ENCODE results near the gene ELK4. TPM values are rescaled to one million over a fixed set of nuclear protein-coding genes. Genes with fewer than 3 reads are reported as not detected.
"Not testable (repeated sequence)": the region's sequence is repeated elsewhere in the genome, so short reads cannot be mapped to it uniquely, and the experiment has no call there.

ELK4 gene
- polyA plus RNA-seq, 1 donor = 18.2 TPM

DNA sequence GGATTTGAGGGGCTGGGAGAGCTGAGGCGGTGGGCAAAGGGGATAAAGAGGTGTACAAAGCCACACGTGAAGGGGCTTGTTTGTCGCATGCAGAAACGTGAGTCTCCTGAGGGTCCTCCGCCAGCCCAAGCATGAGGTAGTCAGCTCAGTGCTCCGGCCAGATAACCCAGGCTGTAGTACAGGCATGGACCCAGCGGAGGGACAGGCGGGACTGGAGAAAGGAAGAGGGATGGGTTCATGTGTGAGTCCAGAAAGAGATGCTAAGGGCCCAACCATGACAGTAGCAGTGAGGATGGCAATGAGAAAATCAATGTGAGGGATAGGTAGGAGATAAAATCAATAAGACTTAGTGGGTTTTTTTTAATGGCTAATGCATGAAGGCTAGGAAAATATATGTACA lies 13.7 kb upstream of the ELK4 start:
- 100% methylated on average over 1 of the region's 8 CpGs for WGBS (ENCODE audit: insufficient coverage, low lambda C conversion rate)
- H3K27ac ChIP-seq (ENCODE audit: low read length) = no peak overlapping the region
- no peaks in the 10 kb centered on the region for H3K36me3 ChIP-seq (ENCODE audit: control insufficient read depth, insufficient read depth, low read length)
- H3K9me3 ChIP-seq (ENCODE audit: control insufficient read depth, low read depth, low read length) = no peaks in the 10 kb centered on the region
- H3K27me3 ChIP-seq (ENCODE audit: control insufficient read depth, insufficient read depth, low read length) = no peaks in the 10 kb centered on the region
- H3K4me3 ChIP-seq (ENCODE audit: low read length) = no peak overlapping the region
- no peaks in the 10 kb centered on the region for H3K4me1 ChIP-seq (ENCODE audit: control insufficient read depth, insufficient read depth, low read length)
- no peak for DNase-seq

DNA sequence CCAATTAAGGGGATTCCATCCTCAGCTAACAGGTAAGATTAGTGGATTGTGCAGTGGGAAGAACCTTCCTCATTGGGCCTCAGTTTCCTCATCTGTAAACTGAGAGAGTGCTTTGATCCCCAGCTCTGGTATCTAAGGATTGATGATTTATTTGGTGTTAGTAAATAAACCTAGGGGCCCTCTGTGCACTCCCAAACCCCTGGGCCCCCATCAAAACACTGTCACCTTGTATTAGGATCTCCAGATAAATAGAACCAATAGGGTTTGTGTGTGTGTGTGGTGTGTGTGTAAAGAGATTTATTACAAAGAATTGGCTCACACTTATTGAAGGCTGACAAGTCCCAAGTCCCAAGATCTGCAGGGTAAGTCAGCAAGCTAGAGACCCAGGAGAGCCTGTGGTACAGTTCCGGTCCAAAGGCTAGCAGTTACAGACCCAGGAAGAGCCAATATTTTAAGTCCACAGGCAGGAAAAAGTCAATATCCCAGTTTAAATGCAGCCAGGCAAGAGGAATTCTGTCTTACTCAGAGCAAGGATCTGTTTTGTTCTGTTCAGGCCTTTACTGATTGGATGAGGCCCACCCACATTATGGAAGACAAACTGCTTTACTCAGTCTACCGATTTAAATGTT lies 11.0 kb upstream of the ELK4 start:
- WGBS (ENCODE audit: insufficient coverage, low lambda C conversion rate) = 100% methylated on average over 1 of the region's 2 CpGs
- H3K27ac ChIP-seq (ENCODE audit: low read length) = no peak overlapping the region
- no peak for DNase-seq

DNA sequence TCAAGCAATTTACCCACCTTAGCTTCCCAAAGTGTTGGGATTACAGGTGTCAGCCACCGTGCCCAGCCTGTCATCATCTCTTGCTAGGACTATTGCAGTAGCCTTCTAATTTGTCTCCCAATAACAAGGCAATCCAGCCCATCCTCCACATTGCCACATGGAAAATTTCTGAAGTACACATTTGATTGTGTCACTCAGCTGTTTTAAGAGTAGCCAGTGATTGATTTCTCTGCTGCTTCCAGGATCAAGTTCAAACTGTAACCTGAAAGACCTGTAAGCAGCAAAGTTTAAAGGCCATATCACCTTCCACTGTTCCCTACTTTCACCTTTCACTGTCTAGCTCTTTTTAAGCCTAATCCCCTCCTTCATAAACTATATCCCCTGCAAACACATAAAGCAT lies 7.8 kb upstream of the ELK4 start:
- Histone ChIP-seq H3K4me3 (ENCODE audit: low read length) (no peak overlapping the region), H3K27me3 (ENCODE audit: control insufficient read depth, insufficient read depth, low read length) (no peaks in the 10 kb centered on the region), H3K36me3 (ENCODE audit: control insufficient read depth, insufficient read depth, low read length) (no peaks in the 10 kb centered on the region), H3K9me3 (ENCODE audit: control insufficient read depth, low read depth, low read length) (no peaks in the 10 kb centered on the region), H3K27ac (ENCODE audit: low read length) (no peak overlapping the region), H3K4me1 (ENCODE audit: control insufficient read depth, insufficient read depth, low read length) (no peaks in the 10 kb centered on the region)
- no peak for DNase-seq
- no CpG with 5 or more reads among the region's 1 CpG for WGBS (ENCODE audit: insufficient coverage, low lambda C conversion rate)

More for the DNA sequence above, 11.0 kb upstream of the ELK4 start:
- Histone ChIP-seq H3K4me3 (ENCODE audit: low read length) (no peak overlapping the region), H3K36me3 (ENCODE audit: control insufficient read depth, insufficient read depth, low read length) (no peaks in the 10 kb centered on the region), H3K9me3 (ENCODE audit: control insufficient read depth, low read depth, low read length) (no peaks in the 10 kb centered on the region), H3K27me3 (ENCODE audit: control insufficient read depth, insufficient read depth, low read length) (no peaks in the 10 kb centered on the region), H3K4me1 (ENCODE audit: control insufficient read depth, insufficient read depth, low read length) (no peaks in the 10 kb centered on the region)

DNA sequence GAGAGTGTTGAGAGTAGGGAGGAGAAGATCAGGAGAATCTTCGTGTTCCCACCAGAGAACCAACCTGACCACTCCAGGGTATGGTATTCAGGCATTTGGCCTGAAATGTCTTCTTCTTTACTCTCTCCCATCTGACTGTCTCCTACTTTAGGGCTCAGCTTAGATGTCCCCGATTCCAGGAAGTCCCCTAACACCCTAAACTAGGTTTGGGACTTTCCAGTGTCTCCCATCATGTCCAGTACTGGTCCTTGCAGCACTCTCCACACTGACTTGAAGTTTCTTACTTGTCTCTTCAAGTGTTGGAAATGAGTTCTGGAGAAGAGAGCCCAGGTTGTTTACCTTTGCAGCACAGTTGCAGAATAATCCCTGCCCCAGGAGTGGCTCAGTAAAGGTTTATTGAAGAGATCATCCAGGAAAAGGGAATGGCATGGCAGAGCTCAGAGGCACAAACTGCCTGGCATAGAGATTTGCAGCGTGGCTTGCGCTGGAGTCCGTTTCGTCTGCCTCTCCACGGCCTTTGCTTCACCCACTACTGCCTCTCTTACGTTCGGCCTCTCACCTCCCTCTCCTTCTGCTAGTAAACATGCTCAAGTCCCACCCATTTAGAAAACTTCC lies 6.2 kb upstream of the ELK4 start:
- Histone ChIP-seq H3K36me3 (ENCODE audit: control insufficient read depth, insufficient read depth, low read length) (no peaks in the 10 kb centered on the region), H3K4me3 (ENCODE audit: low read length) (no peak overlapping the region), H3K9me3 (ENCODE audit: control insufficient read depth, low read depth, low read length) (no peaks in the 10 kb centered on the region), H3K27me3 (ENCODE audit: control insufficient read depth, insufficient read depth, low read length) (no peaks in the 10 kb centered on the region), H3K27ac (ENCODE audit: low read length) (no peak overlapping the region), H3K4me1 (ENCODE audit: control insufficient read depth, insufficient read depth, low read length) (no peaks in the 10 kb centered on the region)
- WGBS (ENCODE audit: insufficient coverage, low lambda C conversion rate) = 100% methylated on average over 4 of the region's 9 CpGs
- DNase-seq = no peak

DNA sequence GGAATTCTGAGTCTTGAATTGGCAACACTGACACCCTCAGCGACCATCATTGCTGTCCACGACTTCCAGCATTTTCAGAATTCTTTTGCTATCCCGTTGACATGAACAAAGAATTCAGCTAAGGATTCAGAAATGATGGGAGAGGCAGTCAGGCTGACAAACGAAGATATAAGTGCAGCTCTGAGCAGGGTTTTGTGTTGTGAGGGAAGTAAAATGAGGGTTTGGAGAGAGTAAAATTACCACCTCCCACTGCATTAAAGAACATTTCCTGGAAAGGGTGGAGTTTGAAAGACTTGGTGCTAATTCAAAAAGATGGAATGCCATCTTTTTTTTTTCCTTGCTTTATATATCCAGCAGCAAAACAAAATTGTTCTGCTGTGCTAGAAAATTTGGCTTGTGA lies 4.9 kb upstream of the ELK4 start:
- Histone ChIP-seq H3K27ac (ENCODE audit: low read length) (no peak overlapping the region), H3K9me3 (ENCODE audit: control insufficient read depth, low read depth, low read length) (no peaks in the 10 kb centered on the region), H3K4me1 (ENCODE audit: control insufficient read depth, insufficient read depth, low read length) (no peaks in the 10 kb centered on the region), H3K27me3 (ENCODE audit: control insufficient read depth, insufficient read depth, low read length) (no peaks in the 10 kb centered on the region), H3K36me3 (ENCODE audit: control insufficient read depth, insufficient read depth, low read length) (no peaks in the 10 kb centered on the region), H3K4me3 (ENCODE audit: low read length) (no peak overlapping the region)
- no peak for DNase-seq
- 60% methylated on average over 2 of the region's 4 CpGs for WGBS (ENCODE audit: insufficient coverage, low lambda C conversion rate)

DNA sequence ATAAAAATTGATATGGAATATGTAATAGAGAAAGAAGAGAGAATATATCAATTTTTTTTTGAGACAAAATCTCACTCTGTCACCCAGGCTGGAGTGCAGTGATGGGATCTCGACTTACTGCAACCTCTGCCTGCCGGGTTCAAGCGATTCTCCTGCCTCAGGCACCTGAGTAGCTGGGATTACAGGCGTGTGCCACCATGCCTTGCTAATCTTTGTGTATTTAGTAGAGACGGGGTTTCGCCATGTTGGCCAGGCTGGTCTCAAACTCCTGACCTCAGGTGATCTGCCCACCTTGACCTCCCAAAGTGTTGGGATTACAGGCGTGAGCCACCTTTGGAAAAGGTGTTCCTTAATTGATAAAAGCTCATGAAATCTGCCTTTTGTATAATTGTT lies 4.3 kb upstream of the ELK4 start:
- not testable (repeated sequence) for H3K27ac ChIP-seq (ENCODE audit: low read length); H3K27me3 ChIP-seq (ENCODE audit: control insufficient read depth, insufficient read depth, low read length); H3K4me1 ChIP-seq (ENCODE audit: control insufficient read depth, insufficient read depth, low read length); DNase-seq; H3K9me3 ChIP-seq (ENCODE audit: control insufficient read depth, low read depth, low read length); H3K36me3 ChIP-seq (ENCODE audit: control insufficient read depth, insufficient read depth, low read length); H3K4me3 ChIP-seq (ENCODE audit: low read length)
- no CpG with 5 or more reads among the region's 7 CpGs for WGBS (ENCODE audit: insufficient coverage, low lambda C conversion rate)

DNA sequence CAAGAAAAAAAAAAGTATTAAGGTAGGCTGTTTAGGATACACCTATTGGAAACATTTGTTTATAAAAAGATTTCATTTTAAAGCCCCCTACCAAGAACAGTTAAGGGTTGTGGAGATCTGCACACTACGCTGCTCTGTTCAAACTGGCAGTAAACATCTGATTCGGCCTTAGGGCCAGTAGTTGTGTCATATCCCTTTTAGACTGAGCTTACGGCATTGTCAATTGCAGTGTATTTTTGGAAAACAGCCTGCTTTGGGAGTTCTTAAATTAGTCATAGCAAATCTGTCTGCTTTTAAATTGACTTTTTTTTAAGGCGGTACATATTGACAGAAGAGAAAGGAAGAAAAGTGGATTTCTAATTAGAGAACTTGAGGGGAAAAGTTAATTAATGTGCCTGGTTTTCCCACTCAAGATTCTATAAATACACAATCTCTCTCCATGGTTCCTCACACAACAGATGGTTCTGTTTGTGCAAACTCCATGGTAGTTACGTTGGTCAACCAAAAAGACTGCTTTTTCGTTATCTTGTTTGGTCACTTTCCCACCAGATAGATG lies 1.7 kb upstream of the ELK4 start:
- Histone ChIP-seq H3K4me3 (ENCODE audit: low read length) (no peak overlapping the region), H3K4me1 (ENCODE audit: control insufficient read depth, insufficient read depth, low read length) (peaks cover 8% of the 10 kb centered on the region), H3K27ac (ENCODE audit: low read length) (no peak overlapping the region), H3K36me3 (ENCODE audit: control insufficient read depth, insufficient read depth, low read length) (no peaks in the 10 kb centered on the region), H3K27me3 (ENCODE audit: control insufficient read depth, insufficient read depth, low read length) (no peaks in the 10 kb centered on the region), H3K9me3 (ENCODE audit: control insufficient read depth, low read depth, low read length) (no peaks in the 10 kb centered on the region)
- DNase-seq = no peak
- WGBS (ENCODE audit: insufficient coverage, low lambda C conversion rate) = 87% methylated on average over 3 of the region's 6 CpGs

DNA sequence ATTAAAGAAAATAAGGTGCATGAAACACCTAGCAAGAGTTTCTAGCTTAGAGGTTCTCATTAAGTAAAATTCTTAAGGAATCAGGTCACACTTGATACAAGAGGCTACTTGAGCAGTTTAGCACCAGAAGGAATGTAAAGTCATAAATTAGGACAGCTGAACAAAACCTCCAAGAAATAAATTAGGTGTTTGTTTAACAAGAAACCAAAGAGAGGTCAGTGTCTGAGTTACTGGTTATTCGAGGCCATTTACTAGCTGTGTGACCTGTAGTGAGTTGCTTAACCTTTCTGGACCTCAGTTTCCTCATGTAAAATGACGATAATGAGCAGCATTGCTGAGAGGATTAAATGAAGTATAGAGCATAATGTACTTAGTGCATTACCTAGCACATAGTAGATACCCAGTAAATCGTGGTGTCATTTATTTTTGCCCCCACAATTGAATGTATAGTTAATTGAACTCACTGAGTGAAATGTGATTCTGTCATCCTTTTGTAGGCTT lies 908 bp upstream of the ELK4 start:
- no peak for DNase-seq
- no peaks in the 10 kb centered on the region for H3K9me3 ChIP-seq (ENCODE audit: control insufficient read depth, low read depth, low read length)
- H3K27me3 ChIP-seq (ENCODE audit: control insufficient read depth, insufficient read depth, low read length) = no peaks in the 10 kb centered on the region
- peak overlapping the region; percentile 90 for H3K27ac ChIP-seq (ENCODE audit: low read length)
- WGBS (ENCODE audit: insufficient coverage, low lambda C conversion rate) = 33% methylated on average over 1 of the region's 3 CpGs
- no peaks in the 10 kb centered on the region for H3K36me3 ChIP-seq (ENCODE audit: control insufficient read depth, insufficient read depth, low read length)
- H3K4me1 ChIP-seq (ENCODE audit: control insufficient read depth, insufficient read depth, low read length) = peaks cover 8% of the 10 kb centered on the region
- peak overlapping the region; percentile 72 for H3K4me3 ChIP-seq (ENCODE audit: low read length)

DNA sequence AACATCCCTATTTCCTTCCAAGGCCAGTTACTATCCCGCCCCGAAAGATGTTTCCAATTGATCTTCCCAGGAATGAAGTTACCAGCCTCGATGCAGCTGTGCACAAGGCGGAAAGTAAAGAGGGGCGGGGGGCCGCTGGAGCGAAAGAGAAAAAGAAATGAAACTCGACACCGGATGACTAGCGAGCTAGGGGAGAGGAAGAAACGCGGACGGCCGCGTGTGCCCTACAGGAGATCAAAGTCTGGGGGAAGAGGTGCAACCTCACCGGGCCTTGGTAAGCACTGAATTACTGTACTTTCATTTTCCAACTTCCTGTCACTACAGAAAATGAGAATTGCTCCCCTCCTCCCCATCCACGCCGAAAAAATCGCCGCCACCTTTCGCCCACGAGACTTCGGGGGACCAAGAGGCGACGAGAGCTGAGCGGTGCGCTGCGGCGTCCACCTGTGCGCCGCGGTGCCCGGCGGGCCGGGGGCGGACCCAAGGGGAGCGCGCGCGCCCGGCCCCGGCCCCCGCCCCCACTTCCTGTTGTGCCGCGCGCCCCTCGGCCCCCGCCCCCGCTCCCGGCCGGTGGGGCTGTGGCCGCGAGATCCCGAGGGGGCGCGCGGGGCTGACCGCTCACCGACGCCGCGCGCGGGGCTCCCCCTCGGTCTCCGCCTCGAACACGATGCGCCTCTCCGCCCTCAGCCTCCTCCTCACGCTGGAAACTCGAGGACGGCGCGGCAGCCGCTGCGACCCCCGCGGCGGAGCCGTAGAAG lies 622 bp downstream of the ELK4 start:
- Histone ChIP-seq H3K4me1 (ENCODE audit: control insufficient read depth, insufficient read depth, low read length) (peaks cover 8% of the 10 kb centered on the region), H3K9me3 (ENCODE audit: control insufficient read depth, low read depth, low read length) (no peaks in the 10 kb centered on the region), H3K27me3 (ENCODE audit: control insufficient read depth, insufficient read depth, low read length) (no peaks in the 10 kb centered on the region), H3K36me3 (ENCODE audit: control insufficient read depth, insufficient read depth, low read length) (no peaks in the 10 kb centered on the region), H3K4me3 (ENCODE audit: low read length) (peak overlapping the region; percentile 66), H3K27ac (ENCODE audit: low read length) (peak overlapping the region; percentile 90)
- WGBS (ENCODE audit: insufficient coverage, low lambda C conversion rate) = 0% methylated on average over 3 of the region's 81 CpGs
- peak; percentile 86 to 94 for DNase-seq

DNA sequence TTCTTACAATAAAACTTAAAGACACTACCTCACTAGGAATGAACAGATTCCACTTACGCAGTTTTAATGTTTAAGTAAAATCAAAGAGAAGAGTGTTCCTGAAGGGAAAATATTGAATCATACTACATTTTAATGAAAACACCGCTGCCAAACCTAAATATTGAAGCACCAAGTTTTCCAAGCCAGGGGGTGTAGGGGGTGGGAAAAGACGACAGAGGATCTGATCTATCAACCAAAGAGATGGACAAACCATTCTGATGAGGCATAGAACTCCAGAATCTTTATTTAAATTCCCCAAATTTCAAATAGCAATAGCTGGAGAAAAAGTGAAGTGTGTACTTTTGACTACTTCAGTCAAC lies 1.2 kb downstream of the ELK4 start:
- Histone ChIP-seq H3K36me3 (ENCODE audit: control insufficient read depth, insufficient read depth, low read length) (no peaks in the 10 kb centered on the region), H3K9me3 (ENCODE audit: control insufficient read depth, low read depth, low read length) (no peaks in the 10 kb centered on the region), H3K27me3 (ENCODE audit: control insufficient read depth, insufficient read depth, low read length) (no peaks in the 10 kb centered on the region), H3K27ac (ENCODE audit: low read length) (peak overlapping the region; percentile 90), H3K4me3 (ENCODE audit: low read length) (peak overlapping the region; percentile 66), H3K4me1 (ENCODE audit: control insufficient read depth, insufficient read depth, low read length) (peaks cover 8% of the 10 kb centered on the region)
- DNase-seq = no peak
- WGBS (ENCODE audit: insufficient coverage, low lambda C conversion rate) = 21% methylated on average over 2 of the region's 3 CpGs
